Karpas-422 (cell line): ENCODE results near the gene STK32B. TPM values are rescaled to one million over a fixed set of nuclear protein-coding genes. Genes with fewer than 3 reads are reported as not detected.

Experiments
- DNase-seq: peaks from one replicate; pipeline ENCODE4 v3.0.0-alpha.2; 2015
- H2AFZ ChIP-seq: fragments of 200-600 bp; sonication (generic); 2 replicates; pipeline ENCODE4 v1.6.1; 2014; ENCODE audit warnings: antibody characterized with exemption, low read length, mixed read lengths
- H3K27ac ChIP-seq: fragments of 200-600 bp; sonication (generic); 2 replicates; pipeline ENCODE4 v1.5.1; 2014; ENCODE audit warnings: mild to moderate bottlenecking, low read length, moderate library complexity
- H3K27me3 ChIP-seq: fragments of 200-600 bp; sonication (generic); 2 replicates; pipeline ENCODE4 v1.6.1; 2014; ENCODE audit warnings: low read length, mixed read lengths
- H3K36me3 ChIP-seq: fragments of 200-600 bp; sonication (generic); 2 replicates; pipeline ENCODE4 v1.6.1; 2014; ENCODE audit warnings: low read length, mixed read lengths; ENCODE audit not compliant: insufficient read depth
- H3K4me1 ChIP-seq: fragments of 200-600 bp; sonication (generic); 2 replicates; pipeline ENCODE4 v1.6.1; 2014; ENCODE audit warnings: mild to moderate bottlenecking, low read length, mixed read lengths
- H3K4me2 ChIP-seq: fragments of 200-600 bp; sonication (generic); 2 replicates; pipeline ENCODE4 v1.6.1; 2014; ENCODE audit warnings: low read length, low read depth, mild to moderate bottlenecking; ENCODE audit not compliant: poor library complexity, severe bottlenecking
- H3K4me3 ChIP-seq: fragments of 200-600 bp; sonication (generic); 2 replicates; pipeline ENCODE4 v1.5.1; 2014; ENCODE audit warnings: mild to moderate bottlenecking, antibody characterized with exemption, low read length, mixed read lengths
- H3K79me2 ChIP-seq: fragments of 200-600 bp; sonication (generic); 2 replicates; pipeline ENCODE4 v1.6.1; 2014; ENCODE audit warnings: mild to moderate bottlenecking, low read length, mixed read lengths
- H3K9ac ChIP-seq: fragments of 200-600 bp; sonication (generic); 2 replicates; pipeline ENCODE4 v1.6.0; 2014; ENCODE audit warnings: low read length
- H3K9me2 ChIP-seq: fragments of 200-600 bp; sonication (generic), shearing (Covaris generic); replicated peaks from 2 replicates; pipeline ENCODE4 v1.6.0; 2014; ENCODE audit warnings: mild to moderate bottlenecking, low read length, moderate library complexity; ENCODE audit not compliant: insufficient read depth
- H3K9me3 ChIP-seq: fragments of 300-700, 200-600 bp; sonication (generic); 2 replicates; pipeline ENCODE4 v1.6.1; 2014; ENCODE audit warnings: low read length, mixed read lengths
- H4K20me1 ChIP-seq: fragments of 200-600 bp; sonication (generic); 2 replicates; pipeline ENCODE4 v1.6.1; 2014; ENCODE audit warnings: mild to moderate bottlenecking, antibody characterized with exemption, low read length, low read depth; ENCODE audit not compliant: insufficient read depth
- total RNA-seq: library from RNA; depleted of rRNA; stranded (reverse); fragments of >200 nt; shearing (Covaris generic); gene quantifications from 2 replicates; pipeline ENCODE4 v1.2.3, GENCODE V29; 2014; ENCODE audit warnings: low replicate concordance

STK32B gene
- total RNA-seq, 1 experiment from 2014 or later = not detected

DNA sequence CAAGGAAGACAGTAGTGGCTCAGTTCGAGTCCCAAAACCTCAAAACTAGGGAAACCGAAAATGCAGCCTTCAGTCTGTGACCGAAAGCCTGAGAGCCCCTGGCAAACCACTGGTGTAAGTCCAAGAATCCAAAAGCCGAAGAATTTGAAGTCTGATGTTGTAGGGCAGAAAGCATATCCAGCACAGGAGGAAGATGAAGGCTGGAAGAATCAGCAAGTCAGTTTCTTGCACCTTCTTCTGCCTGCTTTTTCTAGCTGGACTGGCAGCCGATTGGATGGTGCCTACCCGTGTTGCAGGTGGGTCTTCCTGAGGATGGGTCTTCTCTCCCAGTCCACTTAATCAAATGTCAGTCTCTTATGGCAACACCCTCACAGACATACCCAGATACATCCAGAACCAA, 95.0 kb downstream of the STK32B start:
- Histone ChIP-seq H3K9me2 (no peaks in the 10 kb centered on the region), H3K9ac (no peak overlapping the region), H3K27ac (no peak overlapping the region), H3K4me2 (no peak overlapping the region), H3K4me1 (no peaks in the 10 kb centered on the region), H2AFZ (no peak overlapping the region), H4K20me1 (no peaks in the 10 kb centered on the region), H3K36me3 (no peaks in the 10 kb centered on the region), H3K9me3 (no peaks in the 10 kb centered on the region), H3K4me3 (no peak overlapping the region), H3K27me3 (0 out of 2 replicates have a peak, but pooled peaks cover 3% of the 10 kb centered on the region), H3K79me2 (no peaks in the 10 kb centered on the region)
- DNase-seq = no peak

DNA sequence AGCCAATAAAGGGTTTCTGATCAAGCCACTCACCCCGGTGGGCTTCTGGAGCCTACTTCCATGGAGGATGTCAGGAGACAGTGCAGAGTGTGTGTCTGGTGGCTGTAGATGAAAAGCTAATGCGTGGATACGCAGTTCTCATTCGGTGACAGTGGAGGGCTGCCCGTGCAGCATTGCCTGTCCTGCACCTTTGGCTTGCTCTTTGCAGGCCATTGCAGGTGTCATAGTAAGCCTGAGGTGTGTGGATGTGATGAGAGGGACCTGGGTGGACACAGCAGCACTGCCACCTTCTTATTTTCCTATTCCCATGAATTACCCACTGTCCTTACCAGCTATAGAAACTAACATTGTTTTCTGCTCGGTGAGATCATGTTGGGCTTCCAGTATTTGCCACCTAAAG, 101.2 kb downstream of the STK32B start:
- H3K27ac ChIP-seq = no peak overlapping the region
- no peak overlapping the region for H2AFZ ChIP-seq
- H3K9ac ChIP-seq = no peak overlapping the region
- no peak overlapping the region for H3K4me2 ChIP-seq
- no peaks in the 10 kb centered on the region for H3K9me2 ChIP-seq
- DNase-seq = no peak
- H3K9me3 ChIP-seq = no peaks in the 10 kb centered on the region
- no peaks in the 10 kb centered on the region for H3K79me2 ChIP-seq
- H3K4me1 ChIP-seq = no peaks in the 10 kb centered on the region
- H3K27me3 ChIP-seq = no peaks in the 10 kb centered on the region
- H4K20me1 ChIP-seq = no peaks in the 10 kb centered on the region
- H3K36me3 ChIP-seq = no peaks in the 10 kb centered on the region
- no peak overlapping the region for H3K4me3 ChIP-seq

- Histone ChIP-seq H3K27me3 (no peaks in the 10 kb centered on the region), H3K4me3 (no peak overlapping the region), H3K9me2 (no peaks in the 10 kb centered on the region), H3K9me3 (no peaks in the 10 kb centered on the region), H3K79me2 (no peaks in the 10 kb centered on the region), H3K9ac (no peak overlapping the region), H2AFZ (no peak overlapping the region), H3K36me3 (no peaks in the 10 kb centered on the region), H4K20me1 (no peaks in the 10 kb centered on the region), H3K4me2 (no peak overlapping the region), H3K4me1 (no peaks in the 10 kb centered on the region), H3K27ac (no peak overlapping the region)
- no peak for DNase-seq
Observed at GRCh38 chr4:5156682-5157081, 105.4 kb downstream of the STK32B start.

- Histone ChIP-seq H3K27ac (no peak overlapping the region), H3K79me2 (no peaks in the 10 kb centered on the region), H4K20me1 (no peaks in the 10 kb centered on the region), H3K4me3 (no peak overlapping the region), H2AFZ (no peak overlapping the region), H3K9me3 (no peaks in the 10 kb centered on the region), H3K4me2 (no peak overlapping the region), H3K36me3 (no peaks in the 10 kb centered on the region), H3K27me3 (no peaks in the 10 kb centered on the region), H3K9me2 (no peaks in the 10 kb centered on the region), H3K9ac (no peak overlapping the region), H3K4me1 (no peaks in the 10 kb centered on the region)
- DNase-seq = no peak
Observed at GRCh38 chr4:5157791-5158770, 106.8 kb downstream of the STK32B start.

GRCh38 chr4:5158825-5159224, 107.5 kb downstream of the STK32B start:
- Histone ChIP-seq H3K9ac (no peak overlapping the region), H3K4me2 (no peak overlapping the region), H3K9me2 (no peaks in the 10 kb centered on the region), H3K4me3 (no peak overlapping the region), H3K27ac (no peak overlapping the region), H2AFZ (no peak overlapping the region), H3K9me3 (no peaks in the 10 kb centered on the region), H3K4me1 (no peaks in the 10 kb centered on the region), H4K20me1 (no peaks in the 10 kb centered on the region), H3K36me3 (no peaks in the 10 kb centered on the region), H3K79me2 (no peaks in the 10 kb centered on the region), H3K27me3 (no peaks in the 10 kb centered on the region)
- no peak for DNase-seq

DNA sequence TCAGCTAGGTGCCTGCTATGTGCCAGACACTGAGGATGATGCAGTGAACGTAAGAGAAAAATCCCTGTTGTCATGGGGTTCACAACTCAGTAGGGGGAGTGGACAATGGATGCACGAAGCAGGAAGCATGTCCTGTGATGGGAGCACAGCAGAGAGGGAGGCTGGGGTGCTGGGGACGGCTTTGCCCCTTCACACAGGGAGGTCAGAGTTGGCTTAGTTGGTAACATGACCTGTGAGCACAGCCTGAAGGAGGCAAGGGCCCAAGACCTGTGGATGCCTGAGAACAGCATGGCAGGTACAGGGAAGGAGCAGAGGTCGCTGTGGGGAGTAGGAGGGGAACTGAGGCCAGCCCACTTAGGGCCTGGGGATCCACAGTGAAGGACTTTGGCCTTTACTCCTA, 109.4 kb downstream of the STK32B start:
- H3K4me3 ChIP-seq = no peak overlapping the region
- no peak overlapping the region for H2AFZ ChIP-seq
- H3K27ac ChIP-seq = no peak overlapping the region
- H3K27me3 ChIP-seq = no peaks in the 10 kb centered on the region
- no peaks in the 10 kb centered on the region for H3K79me2 ChIP-seq
- H3K9me2 ChIP-seq = no peaks in the 10 kb centered on the region
- H4K20me1 ChIP-seq = no peaks in the 10 kb centered on the region
- H3K4me1 ChIP-seq = no peaks in the 10 kb centered on the region
- H3K9ac ChIP-seq = no peak overlapping the region
- no peak overlapping the region for H3K4me2 ChIP-seq
- H3K36me3 ChIP-seq = no peaks in the 10 kb centered on the region
- no peak for DNase-seq
- no peaks in the 10 kb centered on the region for H3K9me3 ChIP-seq

DNA sequence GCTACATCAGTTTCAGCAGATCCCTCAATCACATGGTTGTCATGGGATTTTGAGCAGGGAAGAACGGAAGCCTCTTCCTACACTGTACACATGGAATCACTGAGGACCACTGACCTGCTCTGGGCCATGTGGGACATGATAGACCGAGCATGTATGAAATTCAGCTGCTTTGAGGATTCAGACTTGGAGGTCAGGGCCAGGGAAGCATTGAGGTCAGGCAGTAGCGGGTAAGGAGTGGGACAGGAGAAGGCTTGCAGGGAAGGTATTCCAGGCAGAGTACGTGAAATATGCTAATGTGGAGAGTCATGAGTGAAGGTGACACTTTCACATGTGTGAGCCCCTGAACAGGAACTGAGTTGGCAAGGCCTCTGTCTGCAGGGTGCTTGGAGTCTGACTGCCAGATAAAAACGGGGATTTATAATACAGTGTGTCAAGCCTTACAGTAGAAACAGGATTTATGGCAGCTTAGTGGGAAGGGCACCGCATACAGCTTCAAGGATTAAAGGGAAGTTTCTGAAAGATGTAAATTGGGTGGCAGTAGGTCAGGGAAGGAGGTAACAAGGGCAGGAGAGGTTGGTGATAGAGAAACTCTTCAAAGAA, 111.7 kb downstream of the STK32B start:
- Histone ChIP-seq H3K79me2 (no peaks in the 10 kb centered on the region), H3K4me2 (no peak overlapping the region), H4K20me1 (no peaks in the 10 kb centered on the region), H3K9me2 (no peaks in the 10 kb centered on the region), H3K27ac (no peak overlapping the region), H3K36me3 (no peaks in the 10 kb centered on the region), H3K9me3 (no peaks in the 10 kb centered on the region), H2AFZ (no peak overlapping the region), H3K9ac (no peak overlapping the region), H3K4me1 (no peaks in the 10 kb centered on the region), H3K27me3 (no peaks in the 10 kb centered on the region), H3K4me3 (no peak overlapping the region)
- DNase-seq = no peak

DNA sequence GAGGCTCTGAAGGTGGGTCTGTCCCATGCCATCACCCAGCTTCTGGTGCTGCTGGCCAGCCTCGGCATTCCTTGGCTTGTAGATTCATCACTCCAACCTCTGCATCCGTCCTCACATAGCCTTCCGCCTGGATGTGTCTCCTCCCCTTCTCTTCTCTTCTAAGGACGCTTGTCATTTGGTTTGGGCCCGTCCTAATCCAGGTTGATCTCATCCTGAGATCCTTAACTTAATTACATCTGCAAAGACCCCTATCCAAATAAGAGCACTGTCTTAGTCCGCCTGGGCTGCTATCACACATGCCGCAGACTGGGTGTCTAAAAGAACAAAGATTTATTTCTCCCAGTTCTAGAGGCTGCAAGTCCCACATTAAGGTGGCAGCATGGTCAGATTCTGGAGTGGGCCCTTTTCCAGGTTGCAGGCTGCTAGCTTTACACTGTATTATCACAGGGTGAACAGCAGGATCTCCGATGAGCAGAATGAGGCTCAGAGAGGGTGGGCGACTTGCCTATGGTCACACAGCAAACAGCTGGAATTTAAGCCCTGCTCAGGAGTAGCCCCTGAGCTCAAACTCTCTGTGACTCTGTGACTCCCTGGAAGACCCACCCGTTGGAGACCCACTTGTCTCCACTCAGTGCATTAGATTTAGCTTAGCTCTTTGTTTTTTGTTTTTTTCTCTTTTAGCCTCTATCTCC, 113.1 kb downstream of the STK32B start:
- no peaks in the 10 kb centered on the region for H3K9me3 ChIP-seq
- no peaks in the 10 kb centered on the region for H3K79me2 ChIP-seq
- no peaks in the 10 kb centered on the region for H3K36me3 ChIP-seq
- no peak overlapping the region for H3K4me2 ChIP-seq
- H3K4me3 ChIP-seq = no peak overlapping the region
- H3K27ac ChIP-seq = no peak overlapping the region
- H3K4me1 ChIP-seq = no peaks in the 10 kb centered on the region
- H3K9me2 ChIP-seq = no peaks in the 10 kb centered on the region
- no peaks in the 10 kb centered on the region for H4K20me1 ChIP-seq
- no peak overlapping the region for H2AFZ ChIP-seq
- no peak for DNase-seq
- no peaks in the 10 kb centered on the region for H3K27me3 ChIP-seq
- H3K9ac ChIP-seq = no peak overlapping the region
